HG02970 (cell line): ENCODE results near the gene CHN1.

ENCODE experiments used
- ATAC-seq: cut with Tn5 transposase; IDR thresholded peaks from one replicate; pipeline ENCODE4 v1.9.1; 2021; ENCODE audit warnings: mild to moderate bottlenecking, moderate library complexity, moderate number of reproducible peaks; ENCODE audit not compliant: unreplicated experiment, low FRiP score

Gene CHN1

DNA sequence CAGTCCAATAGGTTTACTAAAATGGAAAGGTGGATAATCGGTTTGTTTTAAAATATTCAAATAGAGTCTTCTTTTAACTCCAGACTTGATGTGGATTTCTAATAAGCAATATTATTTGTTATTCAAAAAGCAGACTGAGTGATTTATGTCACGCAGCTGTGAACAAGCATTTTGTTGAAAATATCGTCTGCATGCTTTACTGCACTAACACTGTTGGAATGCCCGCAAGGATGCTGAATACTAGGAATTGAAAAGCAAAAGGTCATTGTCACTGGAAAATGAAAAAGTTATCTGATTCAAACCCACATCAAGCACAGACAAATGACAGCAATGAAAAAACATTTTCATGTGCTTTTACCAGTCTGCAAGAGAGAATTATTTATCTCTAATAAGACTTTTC, 31.1 kb downstream of the CHN1 start:
- no peak for ATAC-seq

DNA sequence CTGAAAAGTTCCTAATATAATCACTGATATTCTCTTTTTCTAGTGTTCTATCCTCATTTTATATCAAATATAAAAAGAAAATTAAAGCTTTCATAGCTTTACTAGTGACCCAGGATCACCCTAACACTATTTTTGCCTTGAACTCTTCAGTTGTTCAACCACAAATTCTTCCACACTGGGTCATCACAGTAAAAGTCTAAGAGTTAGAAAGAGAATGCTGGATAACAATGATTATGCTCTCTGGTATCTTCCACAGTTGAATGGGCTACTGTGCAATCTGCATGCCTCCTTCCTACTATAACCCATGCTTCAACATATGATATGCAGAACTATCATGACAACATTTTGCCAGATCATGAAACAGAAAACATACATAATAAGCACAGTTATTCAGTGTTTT, 32.3 kb downstream of the CHN1 start:
- ATAC-seq = no peak

DNA sequence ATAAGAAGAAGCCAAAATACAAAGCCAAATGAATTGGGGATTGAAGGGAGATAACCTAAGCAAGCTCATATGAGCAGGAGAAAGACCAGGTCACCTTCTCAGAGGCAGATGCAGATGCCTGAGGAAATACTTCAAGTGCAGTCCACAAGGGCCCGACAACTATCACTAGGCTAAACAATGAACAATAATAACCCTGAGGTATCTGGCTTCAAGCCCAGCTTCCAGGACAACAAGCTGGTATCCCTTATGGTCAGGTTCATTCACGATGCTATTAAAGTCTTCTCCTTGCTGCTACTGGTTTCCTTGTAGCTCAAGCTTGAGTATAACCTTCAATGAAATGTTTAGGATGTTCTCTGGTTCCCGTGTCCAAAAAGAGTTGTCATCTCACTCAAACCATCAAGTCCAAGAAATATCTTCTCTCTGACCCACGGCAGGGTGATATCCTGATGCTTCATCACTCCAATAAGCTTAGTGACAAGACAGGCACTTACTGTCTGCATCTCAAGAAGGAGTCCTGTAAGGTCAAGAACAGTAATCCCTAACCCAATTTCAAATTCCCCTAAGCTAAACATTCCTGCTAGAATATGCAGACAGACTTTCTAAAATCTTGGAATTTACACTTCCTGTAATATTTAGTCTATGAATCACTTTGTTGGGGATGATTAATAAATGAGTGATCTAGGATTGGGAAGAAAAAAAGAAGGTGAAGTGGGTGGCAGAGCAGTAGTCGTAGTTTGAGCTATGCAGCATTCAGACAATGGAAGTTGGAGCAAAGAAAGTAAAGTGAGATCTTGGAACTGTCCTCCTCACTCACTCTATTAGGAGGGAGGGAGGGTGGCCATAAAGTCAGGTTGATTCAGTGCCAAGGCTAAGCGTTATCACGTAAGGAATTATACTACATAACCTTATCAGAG, 33.1 kb downstream of the CHN1 start:
- no peak for ATAC-seq

DNA sequence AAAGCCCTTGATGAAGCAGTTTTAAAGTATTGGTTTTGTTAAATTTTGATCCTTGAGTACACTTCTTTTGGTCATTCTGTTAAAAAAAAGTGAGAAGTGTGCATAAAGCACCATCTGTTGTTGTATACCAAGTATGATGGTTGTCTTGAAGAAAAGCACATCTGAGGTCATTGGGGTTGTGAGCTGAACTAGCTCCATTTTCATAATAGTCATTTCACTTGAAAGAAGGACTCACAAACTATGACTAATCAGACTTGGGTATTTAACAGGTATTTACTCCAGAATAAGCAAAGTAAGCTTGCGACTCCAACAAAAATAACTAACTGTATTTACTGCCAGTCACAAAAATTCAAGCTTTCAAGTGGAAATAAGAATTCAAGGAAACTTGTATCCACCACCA, 35.1 kb downstream of the CHN1 start:
- no peak for ATAC-seq

DNA sequence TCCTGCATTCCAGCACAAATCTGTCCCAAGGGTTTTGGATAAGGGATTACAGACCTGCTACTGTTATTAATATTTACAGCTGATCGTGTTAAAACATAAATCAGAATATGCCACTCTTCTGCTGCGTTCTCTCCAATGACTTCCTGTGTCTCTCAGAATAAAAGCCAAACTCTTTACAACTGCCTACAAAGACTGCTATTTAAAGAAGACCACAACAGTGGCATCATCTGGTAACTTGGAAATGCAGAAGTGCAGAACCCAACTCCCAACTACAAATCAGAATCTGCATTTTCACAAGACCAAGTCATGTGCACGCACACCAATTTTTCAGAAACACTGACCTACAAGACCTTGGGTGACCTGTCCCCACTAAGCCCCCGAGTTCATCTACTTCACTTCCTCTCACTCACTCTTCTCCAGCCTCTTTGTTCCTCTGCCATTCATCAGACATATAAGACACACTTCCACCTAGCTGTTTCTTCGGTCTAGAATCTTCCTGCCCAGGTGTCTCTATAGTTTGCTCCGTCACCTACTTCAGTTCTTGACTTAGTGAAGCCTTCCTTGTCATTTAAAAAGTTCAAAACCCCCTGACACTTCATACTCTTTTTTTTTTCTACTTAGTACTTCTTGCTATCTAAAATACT, 36.0 kb downstream of the CHN1 start:
- no peak for ATAC-seq

DNA sequence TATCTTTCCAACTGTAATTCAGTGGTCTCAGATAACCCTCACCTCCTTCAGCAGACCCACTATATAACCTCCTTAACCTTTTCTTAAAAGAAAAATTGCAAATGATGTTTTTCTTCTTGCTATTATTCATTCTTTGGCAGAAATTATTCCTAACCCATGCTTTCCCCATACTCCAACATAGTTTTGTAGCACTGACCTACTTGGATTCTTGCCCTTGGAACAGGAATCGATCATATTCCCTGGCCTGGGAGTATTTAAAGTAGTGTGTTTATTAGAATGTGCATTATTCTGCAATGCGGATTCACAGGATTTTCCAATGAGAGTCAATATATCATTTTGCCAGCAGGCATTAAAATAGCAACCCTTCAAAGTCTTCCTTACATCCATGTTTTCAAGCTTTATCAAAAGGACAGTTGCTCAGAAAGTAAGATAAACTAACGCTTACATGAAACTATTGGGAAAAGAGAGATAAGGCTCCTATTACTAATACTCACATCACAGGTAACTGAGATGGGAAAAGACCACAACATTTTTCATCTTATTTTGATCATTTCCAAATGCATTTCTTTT, 37.4 kb downstream of the CHN1 start:
- ATAC-seq = no peak

DNA sequence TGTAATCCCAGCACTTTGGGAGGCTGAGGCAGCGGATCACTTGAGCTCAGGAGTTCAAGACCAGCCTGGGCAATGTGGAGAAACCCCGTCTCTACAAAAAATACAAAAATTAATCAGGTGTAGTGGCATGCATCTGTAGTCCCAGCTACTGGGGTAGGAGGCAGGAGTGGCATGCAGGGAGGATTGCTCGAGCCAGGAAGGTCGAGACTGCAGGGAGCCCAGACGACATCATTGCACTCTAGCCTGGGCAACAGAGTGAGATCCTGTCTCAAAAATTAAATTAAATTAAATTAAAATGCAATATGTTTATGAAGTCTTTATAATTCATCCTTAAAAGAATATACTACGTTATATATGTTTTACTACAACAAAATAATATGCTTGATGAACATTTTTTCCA, 38.1 kb downstream of the CHN1 start:
- no peak for ATAC-seq

DNA sequence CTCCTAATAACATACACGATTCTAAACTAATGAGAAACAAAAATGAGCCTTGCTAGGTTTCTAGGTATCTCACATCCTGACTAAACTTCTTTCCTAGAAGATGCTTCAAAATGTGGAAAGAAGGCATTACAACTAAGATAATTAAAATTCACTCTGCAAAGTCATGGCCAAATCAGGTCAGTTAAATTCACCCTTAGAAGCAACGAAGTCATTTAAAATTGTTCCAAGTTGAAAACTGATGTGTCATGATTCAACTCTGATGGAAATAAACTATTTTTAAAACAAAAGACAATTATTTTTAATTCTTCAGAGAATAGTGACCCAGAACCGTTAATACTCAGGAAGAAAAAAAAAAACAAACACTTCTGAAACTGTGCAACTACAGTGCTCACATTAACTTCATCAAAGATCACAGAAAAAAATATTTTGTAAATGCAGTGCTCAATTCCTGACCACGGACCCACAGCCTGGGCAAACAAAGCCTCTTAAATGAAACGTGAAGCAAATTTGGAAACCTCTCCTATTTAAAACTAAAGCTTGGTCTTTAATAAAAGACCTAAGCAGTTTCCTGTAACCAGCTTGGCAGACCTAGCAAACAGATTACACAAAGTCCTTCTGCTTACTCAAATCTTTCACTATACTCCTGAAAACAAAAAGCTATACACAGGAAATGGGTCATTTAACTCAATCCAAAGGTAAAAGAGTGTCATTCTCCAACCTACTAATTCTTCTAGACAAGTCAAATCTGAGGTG, 39.0 kb downstream of the CHN1 start:
- no peak for ATAC-seq

DNA sequence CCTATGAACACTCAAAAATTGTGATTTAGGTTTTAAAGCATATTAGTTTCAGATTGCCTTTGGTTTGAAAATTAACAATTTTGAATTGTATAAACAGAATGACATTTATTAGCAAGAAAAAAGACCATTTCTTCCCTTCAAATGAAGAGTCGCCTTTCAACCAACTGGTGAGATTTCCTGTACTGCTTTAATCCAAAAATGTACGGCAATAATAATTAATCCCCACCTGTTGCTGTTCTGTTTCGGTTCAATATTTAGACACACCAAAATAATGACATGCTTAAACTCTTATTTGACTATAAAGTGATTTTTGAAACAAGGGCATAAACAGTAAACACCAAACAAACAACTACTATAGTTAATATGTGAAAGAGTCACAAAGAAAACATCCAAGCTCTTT, 39.6 kb downstream of the CHN1 start:
- no peak for ATAC-seq

DNA sequence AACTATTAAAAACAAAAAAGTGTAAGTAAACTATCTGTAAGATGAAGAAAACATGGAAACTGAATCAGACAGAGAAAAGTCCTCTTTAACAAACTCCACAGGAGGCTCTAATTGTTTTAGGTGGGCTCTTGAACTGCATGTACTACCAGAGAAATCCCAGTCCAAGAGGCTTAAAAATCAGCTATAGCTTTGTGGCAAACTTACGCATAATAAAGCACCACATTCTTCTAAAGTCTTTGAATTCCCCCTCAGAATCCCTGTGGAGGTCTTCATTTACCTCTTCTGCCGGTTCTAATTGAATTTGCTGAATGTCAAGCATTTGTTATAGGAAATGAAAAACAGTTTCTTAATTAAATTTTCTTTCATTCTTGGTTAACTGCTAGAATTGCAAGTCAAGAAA, 40.8 kb downstream of the CHN1 start:
- no peak for ATAC-seq

DNA sequence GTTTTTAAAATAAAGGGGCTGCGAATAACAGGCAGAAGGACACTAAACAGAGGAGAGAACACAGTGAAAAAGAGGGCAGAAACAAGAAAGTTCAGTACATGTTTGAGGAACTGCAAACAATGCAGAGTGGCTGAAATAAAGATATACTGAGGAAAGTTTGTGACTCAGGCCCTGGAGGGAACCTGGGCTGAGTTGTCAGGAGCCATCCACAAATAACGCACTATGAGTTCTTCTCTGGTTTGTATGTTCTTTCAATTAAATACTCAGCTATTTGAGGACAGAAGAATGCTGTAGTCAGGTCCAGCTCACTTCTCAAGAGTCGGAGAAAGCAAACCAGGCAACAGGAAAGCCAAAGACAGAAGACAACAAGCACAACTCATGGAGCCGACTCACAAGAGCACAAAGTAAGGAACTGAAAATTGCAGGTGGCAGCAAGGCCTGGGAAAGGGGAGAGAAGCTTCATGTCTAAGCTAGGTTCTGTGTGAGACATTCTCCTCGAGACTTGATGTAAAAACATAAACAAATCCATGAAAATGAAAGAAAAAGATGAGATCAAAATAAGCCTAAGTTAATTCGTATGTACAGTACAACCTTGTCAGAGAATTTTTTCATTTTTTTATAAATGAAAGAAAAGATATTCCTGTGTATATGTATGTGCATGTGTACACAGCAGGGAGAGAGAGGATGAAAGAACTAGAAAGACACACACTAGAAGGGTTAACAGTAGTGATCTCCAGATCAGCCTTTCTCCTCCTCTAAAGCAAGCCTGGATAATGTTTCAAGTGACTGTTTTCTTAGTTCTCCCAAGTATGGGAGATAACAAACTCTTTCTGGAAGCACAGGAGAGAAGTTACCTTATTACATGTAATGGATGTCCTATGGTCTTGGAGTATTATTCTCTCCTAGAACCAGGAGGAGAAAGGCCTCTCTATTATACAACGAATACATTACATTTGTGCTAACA, 41.5 kb downstream of the CHN1 start:
- no peak for ATAC-seq

DNA sequence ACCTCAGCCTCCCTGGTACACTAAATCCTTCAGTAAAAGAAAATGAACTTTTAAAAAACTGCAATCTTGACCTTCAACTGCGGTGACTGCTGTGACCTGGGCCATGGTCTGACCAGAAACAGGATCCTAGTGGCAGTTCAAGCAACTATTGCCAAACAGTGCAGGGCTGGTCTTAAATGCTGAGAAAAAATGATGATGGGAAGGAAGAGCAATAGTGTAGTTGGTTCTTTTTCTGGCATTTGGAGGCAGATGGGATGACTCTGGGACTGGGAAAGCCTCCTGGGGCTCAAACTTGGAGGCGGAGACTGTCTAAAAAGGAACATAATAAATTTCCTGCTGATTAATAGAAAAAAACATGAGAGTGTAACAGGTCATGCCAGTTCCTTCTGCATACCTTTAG, 45.4 kb downstream of the CHN1 start:
- no peak for ATAC-seq

DNA sequence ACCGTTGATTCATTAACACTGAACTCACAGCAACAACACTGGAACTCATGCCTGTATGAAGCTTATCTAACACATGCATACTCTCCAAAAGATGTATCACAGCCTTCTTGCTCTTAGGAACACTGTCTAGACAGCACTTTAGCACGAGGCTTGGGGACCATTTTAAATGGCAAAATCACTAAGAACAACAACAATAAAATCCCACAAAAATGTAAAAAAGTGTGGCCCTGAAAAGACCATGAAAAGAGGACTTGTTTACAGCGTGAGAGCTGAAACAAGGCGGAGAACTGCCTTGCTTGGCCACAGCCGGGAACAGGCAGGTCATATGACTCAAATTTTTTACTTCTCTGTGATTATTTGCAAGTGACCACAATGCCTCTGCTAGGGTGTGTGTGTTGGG, 48.1 kb downstream of the CHN1 start:
- ATAC-seq = no peak

DNA sequence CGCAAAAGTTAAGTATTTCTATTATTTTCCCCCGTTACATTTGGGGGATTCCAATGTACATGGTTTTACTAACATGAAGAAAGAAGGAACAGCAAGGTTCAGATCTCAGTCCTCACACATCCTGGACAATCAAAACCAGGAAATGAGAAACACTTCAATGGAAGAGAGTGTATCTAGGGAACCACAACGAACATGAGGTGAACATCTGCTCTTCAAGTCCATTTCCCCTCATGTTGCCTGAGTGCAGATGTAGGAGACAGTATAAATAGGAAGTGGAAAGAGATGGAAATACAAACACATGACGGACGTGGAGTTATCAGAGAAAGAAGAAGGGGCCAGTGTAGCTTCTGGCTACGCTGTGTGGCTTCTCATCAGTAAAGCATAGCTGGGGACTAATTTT, 52.6 kb downstream of the CHN1 start:
- ATAC-seq = no peak

DNA sequence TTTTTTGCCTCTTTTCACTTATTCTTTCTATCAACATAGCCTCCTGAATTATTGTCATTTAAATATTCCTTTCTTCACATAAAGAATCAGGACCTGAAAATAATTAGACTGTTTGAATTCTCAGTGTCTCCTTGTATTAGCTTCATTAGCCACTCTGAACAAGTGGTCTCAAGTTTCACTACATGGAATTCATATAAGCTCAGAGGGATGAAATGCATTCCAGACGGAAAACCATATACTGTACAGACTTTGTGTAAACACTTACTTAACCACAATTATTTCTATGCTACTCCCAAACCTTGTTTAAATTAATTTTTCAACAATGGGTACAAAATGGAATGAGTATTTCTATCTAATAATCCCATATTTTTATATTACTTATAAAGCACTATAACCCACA, 53.4 kb downstream of the CHN1 start:
- no peak for ATAC-seq

DNA sequence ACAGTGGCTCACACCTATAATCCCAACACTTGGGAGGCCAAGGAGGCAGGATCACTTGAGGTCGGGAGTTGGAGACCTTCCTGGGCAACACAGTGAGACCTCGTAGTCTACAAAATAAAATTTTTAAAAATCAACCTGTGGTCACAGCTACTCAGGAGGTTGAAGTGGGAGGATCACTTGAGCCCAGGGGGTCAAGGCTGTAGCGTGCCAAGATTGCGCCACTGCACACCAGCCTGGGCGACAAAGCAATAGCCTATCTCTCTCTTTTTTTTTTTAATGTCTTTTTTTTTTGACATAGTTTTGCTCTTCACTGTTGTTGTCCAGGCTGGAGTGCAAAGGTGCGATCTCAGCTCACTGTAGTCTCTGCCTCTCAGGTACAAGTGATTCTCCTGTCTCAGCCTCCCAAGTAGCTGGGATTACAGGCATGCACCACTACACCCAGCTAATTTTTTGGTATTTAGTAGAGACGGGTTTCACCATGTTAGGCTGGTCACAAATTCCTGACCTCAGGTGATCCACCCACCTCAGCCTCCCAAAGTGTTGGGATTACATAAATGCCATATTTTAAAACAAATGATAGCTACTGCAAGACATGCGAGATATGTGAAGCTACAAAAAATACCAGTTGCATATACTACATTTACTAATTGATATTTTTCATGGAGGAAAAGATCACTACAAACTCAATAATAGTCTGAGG, 55.0 kb downstream of the CHN1 start:
- ATAC-seq = no peak

DNA sequence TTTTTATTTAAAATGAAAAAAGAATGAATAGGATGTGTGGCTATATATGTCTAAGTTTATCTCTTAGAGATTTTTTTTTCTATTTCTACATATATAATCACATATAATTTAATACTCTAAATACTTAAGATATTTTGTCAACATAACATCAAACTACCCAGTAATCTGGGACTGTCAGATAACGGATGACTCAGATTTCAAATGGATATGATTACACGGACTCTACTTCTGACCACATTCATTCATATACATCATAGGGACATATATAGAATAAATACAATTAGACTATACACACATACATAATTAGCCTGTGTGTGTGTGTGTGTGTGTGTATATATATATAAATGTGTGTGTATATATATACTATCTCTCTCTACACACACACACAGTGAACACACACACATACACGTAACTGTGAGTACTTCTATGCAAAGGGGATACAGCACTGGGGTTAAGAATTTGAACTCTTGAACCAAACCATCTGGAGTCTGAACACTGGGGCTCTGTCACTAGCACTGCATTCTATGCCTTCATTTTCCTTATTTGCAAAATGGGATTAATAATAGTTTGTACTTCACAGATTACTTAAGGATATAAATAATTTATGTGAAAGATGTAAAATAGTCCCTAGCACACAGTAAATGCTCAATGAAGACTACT, 59.5 kb downstream of the CHN1 start:
- ATAC-seq = no peak

DNA sequence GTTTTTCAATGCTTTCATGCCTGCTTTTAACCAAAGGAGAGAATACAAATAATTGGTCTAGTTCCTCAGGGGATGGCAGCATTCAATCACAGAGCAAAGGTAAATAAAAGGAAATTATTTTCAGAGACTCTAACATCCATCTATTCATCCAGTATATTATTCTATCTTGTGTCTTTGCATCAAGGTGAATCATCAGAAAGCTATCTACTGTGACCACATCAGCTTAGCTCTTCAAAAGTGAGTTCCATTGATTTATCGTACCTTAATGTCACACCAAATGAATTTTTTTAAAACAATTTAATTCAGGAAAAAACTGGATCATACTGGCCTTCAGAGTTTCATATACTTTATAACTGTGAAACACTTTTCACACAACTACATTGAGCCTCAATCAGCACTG, 66.1 kb downstream of the CHN1 start:
- ATAC-seq = no peak

DNA sequence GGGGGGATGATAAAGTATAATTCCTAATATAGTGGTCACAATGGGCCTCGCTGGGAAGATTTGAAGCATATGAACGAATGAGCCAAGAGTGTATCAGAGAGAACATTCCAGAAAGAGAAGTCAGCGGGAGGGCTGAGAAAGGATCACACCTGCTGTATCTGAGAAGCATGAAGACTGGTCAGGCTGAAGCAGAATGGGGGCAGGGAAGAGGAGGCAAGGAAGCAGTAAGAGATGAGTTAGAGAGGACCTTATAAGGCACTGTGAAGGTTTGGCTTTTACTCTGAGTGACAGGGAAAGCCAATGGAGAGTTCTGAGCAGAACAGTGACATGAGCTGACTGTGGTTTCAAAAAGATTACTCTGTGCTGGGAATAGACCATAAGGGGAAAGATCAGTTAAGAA, 73.5 kb downstream of the CHN1 start:
- ATAC-seq = no peak
